Measurements from ENCODE around the gene IGSF9B. TPM values are rescaled to one million over a fixed set of nuclear protein-coding genes. Genes with fewer than 3 reads are reported as not detected.

Gene IGSF9B
- total and polyA plus RNA-seq, 10 of the 15 experiments (the other 5 are each of a cell fraction or from before 2014, with no cell fraction given): 0.03 to 3.7 (median 0.20) TPM; not detected in 2

GRCh38 chr11:133943950-133944698, 12.6 kb downstream of the IGSF9B start:
- no peak overlapping the region for H3K4me2 ChIP-seq (ENCODE audit: control insufficient read depth, insufficient read depth)
- in situ Hi-C loops (cut with MboI): no loop called here
- peaks cover 13% of the 10 kb centered on the region for H3K4me1 ChIP-seq (ENCODE audit: control insufficient read depth, insufficient read depth, low read length)
- CTCF ChIA-PET: no interaction called here
- 32% methylated on average over 12 of the region's 12 CpGs for WGBS (ENCODE audit: insufficient coverage, insufficient replicate concordance, low lambda C conversion rate, missing lambda C conversion rate)
- H3K9me3 ChIP-seq (replicated peaks; ENCODE audit: control insufficient read depth, insufficient read depth, low read length): no peaks in the 10 kb centered on the region
- no peak for DNase-seq (ENCODE audit: low read depth, low spot score)
- no peak overlapping the region for H2AFZ ChIP-seq (ENCODE audit: control insufficient read depth, low read depth, low read length)
- ATAC-seq: no peak
- POLR2A ChIA-PET: no interaction called here
- FAIRE-seq: no peak
- H4K20me1 ChIP-seq (ENCODE audit: control insufficient read depth, insufficient read depth): 0 out of 2 replicates have a peak, but pooled peaks cover 4% of the 10 kb centered on the region
- H3K27me3 ChIP-seq (replicated peaks in 1 of 2; ENCODE audit: control insufficient read depth in 2 of 2, insufficient read depth in 2 of 2, low read length in 1 of 2): no peaks in the 10 kb centered on the region
- intact Hi-C loops (cut with micrococcal nuclease; ENCODE audit: unreplicated experiment): no loop called here
- SMC1A ChIA-PET (ENCODE audit: uncharacterized antibody, unreplicated experiment): interaction anchor here (1.7 kb wide), 1 partner anchor 16 kb away, joined by 5 read pairs; no protein-coding TSS in a partner anchor
- BruUV-seq (replicated peaks): no TSS peak
- RAD21 ChIA-PET (ENCODE audit: unreplicated experiment): no interaction called here
- H3K79me2 ChIP-seq (ENCODE audit: control insufficient read depth, insufficient read depth, low read length): no peaks in the 10 kb centered on the region
- H3K9ac ChIP-seq (ENCODE audit: control insufficient read depth, insufficient read depth, low read length): no peak overlapping the region
- H3K36me3 ChIP-seq (ENCODE audit: control insufficient read depth in 2 of 2, insufficient read depth in 2 of 2, low read length in 1 of 2): no peaks in the 10 kb centered on the region
- H3K27ac ChIP-seq (ENCODE audit: control insufficient read depth, insufficient read depth): no peak overlapping the region
- no peak overlapping the region for H3K4me3 ChIP-seq
- no peak for TF ChIP-seq ZNF274 (IDR thresholded peaks at IDR 0.05; ENCODE audit: insufficient read depth, insufficient read length)
- no peak for TF ChIP-seq PBX3 (IDR thresholded peaks at IDR 0.05; ENCODE audit: insufficient replicate concordance, low read depth, low read length)
- no peak for TF ChIP-seq ZNF687 (IDR thresholded peaks at IDR 0.05)
- no peak for TF ChIP-seq BMI1 (IDR thresholded peaks at IDR 0.05; ENCODE audit: borderline replicate concordance)
- no peak for TF ChIP-seq ZBTB11 (CRISPR knock-in tag; IDR thresholded peaks at IDR 0.05)
- TF ChIP-seq REST (IDR thresholded peaks at IDR 0.05; ENCODE audit: low read depth, low read length): no peak
- no peak for TF ChIP-seq RAD21 (IDR thresholded peaks at IDR 0.05; ENCODE audit: insufficient read depth, low read depth, low read length)
- no peak for TF ChIP-seq EP300 (IDR thresholded peaks at IDR 0.05; ENCODE audit: borderline replicate concordance in 1 of 2, control insufficient read depth in 1 of 2, low read depth in 2 of 2, low read length in 2 of 2)
